Fibroblast of pulmonary artery (primary cell): ENCODE measurements around the gene DDA1.
A peak's percentile ranks its signal among the peaks of the same experiment; 100 is the strongest.
"Not testable (repeated sequence)": the region's sequence is repeated elsewhere in the genome, so short reads cannot be mapped to it uniquely, and the experiment has no call there.

Experiments
- DNase-seq: peaks from one replicate; pipeline ENCODE4 v3.0.0-alpha.2; 2010; ENCODE audit warnings: low read depth
- H3K4me3 ChIP-seq: replicated peaks from 2 replicates; pipeline ENCODE4 v1.5.1; 2011; ENCODE audit warnings: low read depth, mild to moderate bottlenecking, control low read depth, low read length, moderate library complexity
- CTCF ChIP-seq: IDR thresholded peaks from 2 replicates; pipeline ENCODE4 v1.5.1; 2011; ENCODE audit warnings: mild to moderate bottlenecking, control low read depth, low read length, inconsistent platforms; ENCODE audit errors: missing control alignments

Gene DDA1

GRCh38 chr19:17352608-17353280 is 43.4 kb downstream of the DDA1 start:
- peak; percentile 47 for DNase-seq
- TF ChIP-seq CTCF: no peak
- H3K4me3 ChIP-seq: no peak overlapping the region

- no peak overlapping the region for H3K4me3 ChIP-seq
- TF ChIP-seq CTCF: no peak
- no peak for DNase-seq
Observed at GRCh38 chr19:17353386-17353785, 44.0 kb downstream of the DDA1 start.

- DNase-seq: no peak
- TF ChIP-seq CTCF: no peak
- H3K4me3 ChIP-seq: no peak overlapping the region
Observed at GRCh38 chr19:17357078-17357666, 47.8 kb downstream of the DDA1 start.

GRCh38 chr19:17357724-17358123 is 48.4 kb downstream of the DDA1 start:
- TF ChIP-seq CTCF: no peak
- DNase-seq: no peak
- no peak overlapping the region for H3K4me3 ChIP-seq

GRCh38 chr19:17358395-17358794 is 49.0 kb downstream of the DDA1 start:
- DNase-seq: no peak
- H3K4me3 ChIP-seq: no peak overlapping the region
- TF ChIP-seq CTCF: no peak

GRCh38 chr19:17359905-17360800 is 50.8 kb downstream of the DDA1 start:
- DNase-seq: no peak
- no peak for TF ChIP-seq CTCF
- no peak overlapping the region for H3K4me3 ChIP-seq

- not testable (repeated sequence) for H3K4me3 ChIP-seq, DNase-seq
Observed at GRCh38 chr19:17363852-17364605, 54.7 kb downstream of the DDA1 start.
